Measurements from ENCODE around the gene POLD3.

DNA sequence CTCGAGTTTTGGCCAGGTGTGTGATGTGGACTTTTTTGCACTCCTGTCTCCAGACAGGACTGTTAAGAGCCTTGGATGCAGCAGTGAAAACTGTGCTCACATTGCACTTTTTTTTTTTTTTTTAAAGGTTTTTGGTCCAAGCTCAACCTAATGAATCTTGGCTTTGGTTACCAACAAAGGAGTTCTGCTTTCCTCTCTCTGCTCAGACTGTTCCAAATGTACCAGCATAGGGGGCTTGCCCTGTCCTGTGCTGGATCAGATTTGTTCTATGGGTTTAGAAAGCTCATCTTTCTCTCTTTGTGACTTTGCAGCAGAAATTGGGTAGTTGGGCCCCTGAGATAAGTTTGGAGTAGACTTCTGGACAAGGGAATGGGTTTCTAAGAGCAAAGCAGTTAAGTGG is 45.3 kb downstream of the POLD3 start:
- TF ChIP-seq CTCF (IDR thresholded peaks at IDR 0.05), result no peak
- no peak for TF ChIP-seq POLR2AphosphoS5 (IDR thresholded peaks at IDR 0.05; ENCODE audit: insufficient read depth in 1 of 2, low read depth in 1 of 2)
- TF ChIP-seq POLR2A (IDR thresholded peaks at IDR 0.05), result no peak
